ENCODE results near the gene CAVIN3. TPM values are rescaled to one million over a fixed set of nuclear protein-coding genes. Genes with fewer than 3 reads are reported as not detected.
"Not testable (repeated sequence)": the region's sequence is repeated elsewhere in the genome, so short reads cannot be mapped to it uniquely, and the experiment has no call there.

CAVIN3 gene
- total RNA-seq, 1 experiment from 2014 or later: 59.5 TPM

DNA sequence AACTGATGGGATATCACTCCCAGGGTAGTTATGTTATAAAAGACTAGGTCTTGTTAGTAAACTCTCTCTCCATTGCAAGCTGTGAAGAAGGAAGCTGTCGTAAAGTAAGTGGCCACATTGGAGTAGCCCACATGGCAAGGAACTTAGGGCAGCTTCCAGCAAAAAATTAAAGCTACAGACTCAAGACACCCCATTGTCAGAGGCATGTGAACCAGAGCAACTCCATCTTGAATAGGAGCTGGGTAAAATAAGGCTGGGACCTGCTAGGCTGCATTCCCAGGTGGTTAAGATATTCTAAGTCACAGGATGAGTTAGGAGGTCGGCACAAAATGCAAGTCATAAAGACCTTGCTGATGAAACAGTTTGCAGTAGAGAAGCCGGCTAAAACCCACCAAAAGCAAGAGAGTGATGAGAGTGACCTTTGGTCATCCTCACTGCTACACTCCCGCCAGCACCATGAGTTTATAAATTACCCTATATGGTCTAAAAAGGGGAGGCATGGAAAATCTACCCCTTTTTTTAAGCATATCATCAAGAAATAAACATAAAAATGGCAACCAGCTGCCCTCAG lies 36.8 kb downstream of the CAVIN3 start:
- no peak for DNase-seq (ENCODE audit: low spot score)
- in situ Hi-C loops (cut with HindIII; ENCODE audit: low sequenced_read_pairs): no loop called here

DNA sequence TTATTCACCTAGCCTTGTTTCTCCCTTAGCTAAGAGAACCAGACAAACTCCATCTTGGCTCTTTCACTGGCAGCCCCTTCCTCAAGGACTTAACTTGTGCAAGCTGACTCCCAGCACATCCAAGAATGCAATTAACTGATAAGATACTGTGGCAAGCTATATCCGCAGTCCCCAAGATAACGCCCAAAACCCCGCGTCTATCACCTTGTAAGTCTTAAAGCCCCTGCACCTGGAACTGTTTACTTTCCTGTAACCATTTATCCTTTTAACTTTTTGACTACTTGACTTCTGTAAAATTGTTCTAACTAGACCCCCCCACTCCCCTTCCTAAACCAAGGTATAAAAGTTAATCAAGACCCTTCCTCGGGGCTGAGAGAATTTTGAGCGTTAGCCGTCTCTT lies 39.5 kb downstream of the CAVIN3 start:
- in situ Hi-C loops (cut with HindIII; ENCODE audit: low sequenced_read_pairs); DNase-seq (ENCODE audit: low spot score): not testable (repeated sequence)

DNA sequence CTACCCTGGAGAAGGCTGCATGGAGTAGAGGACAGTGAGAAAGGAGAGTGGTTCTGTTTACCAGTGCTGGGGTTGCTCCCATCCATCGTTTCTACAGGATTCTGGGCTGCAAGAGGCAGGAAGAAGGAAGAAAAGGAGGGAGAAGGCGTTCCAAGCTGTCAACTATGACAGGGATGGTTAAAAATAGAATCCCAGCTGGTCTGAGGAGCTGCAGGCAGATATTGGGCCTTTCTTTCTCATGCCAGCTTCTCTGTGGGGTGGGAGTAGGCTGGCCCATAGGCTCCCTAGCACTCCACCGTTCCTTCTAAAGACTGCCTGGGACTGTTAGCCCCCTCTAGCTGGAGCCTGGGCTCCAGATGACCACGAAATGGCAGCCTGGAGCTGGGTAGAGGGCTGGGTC lies 47.1 kb downstream of the CAVIN3 start:
- peak; percentile 95 for DNase-seq (ENCODE audit: low spot score)
- in situ Hi-C loops (cut with HindIII; ENCODE audit: low sequenced_read_pairs): no loop called here

DNA sequence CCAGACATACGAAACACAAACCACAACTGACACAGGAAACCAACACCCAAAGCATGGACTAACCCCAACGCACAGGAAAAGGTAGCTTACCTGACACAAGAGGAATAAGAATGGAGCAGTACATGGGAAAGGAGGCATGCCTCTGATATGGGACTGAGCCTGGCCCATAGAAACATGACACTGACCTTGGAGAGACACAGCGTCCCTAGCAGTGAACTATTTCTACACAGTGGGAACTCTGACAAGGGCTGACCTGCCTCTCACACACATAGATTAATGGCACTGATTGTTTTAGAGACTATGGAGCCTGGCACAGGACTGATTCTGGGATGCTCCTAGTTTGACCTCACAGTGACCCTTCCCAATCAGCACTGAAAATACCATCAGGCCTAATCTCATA lies 48.7 kb downstream of the CAVIN3 start:
- DNase-seq (ENCODE audit: low spot score): no peak
- in situ Hi-C loops (cut with HindIII; ENCODE audit: low sequenced_read_pairs): no loop called here

DNA sequence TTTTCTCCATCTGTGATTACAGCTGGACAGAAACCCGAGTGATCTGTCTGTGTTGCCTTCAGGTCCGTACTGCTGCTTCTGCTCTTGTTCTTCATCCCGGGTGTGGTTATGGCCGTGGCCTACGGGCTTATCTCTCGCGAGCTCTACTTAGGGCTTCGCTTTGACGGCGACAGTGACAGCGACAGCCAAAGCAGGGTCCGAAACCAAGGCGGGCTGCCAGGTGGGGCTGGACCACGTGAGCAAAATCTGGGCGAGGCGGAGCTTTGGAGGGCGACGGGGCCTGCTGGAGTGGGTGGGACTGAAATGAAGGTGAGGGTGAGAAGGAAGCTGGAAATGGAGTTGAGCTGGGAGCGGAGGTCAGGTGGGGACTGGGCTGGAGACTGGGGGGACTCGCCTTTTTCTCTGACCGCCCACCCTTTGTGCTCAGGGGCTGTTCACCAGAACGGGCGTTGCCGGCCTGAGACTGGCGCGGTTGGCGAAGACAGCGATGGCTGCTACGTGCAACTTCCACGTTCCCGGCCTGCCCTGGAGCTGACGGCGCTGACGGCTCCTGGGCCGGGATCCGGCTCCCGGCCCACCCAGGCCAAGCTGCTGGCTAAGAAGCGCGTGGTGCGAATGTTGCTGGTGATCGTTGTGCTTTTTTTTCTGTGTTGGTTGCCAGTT lies 49.6 kb downstream of the CAVIN3 start:
- no peak for DNase-seq (ENCODE audit: low spot score)
- in situ Hi-C loops (cut with HindIII; ENCODE audit: low sequenced_read_pairs): no loop called here

- no peak for DNase-seq (ENCODE audit: low spot score)
- in situ Hi-C loops (cut with HindIII; ENCODE audit: low sequenced_read_pairs): no loop called here
These were observed 50.3 kb downstream of the CAVIN3 start for GRCh38 chr11:6269994-6270393.

Other genes starting within 250 kb of the CAVIN3 start
- not detected in 2 replicates for gene OR56B4, start 212.8 kb downstream of the CAVIN3 start, total RNA-seq (2014; rRNA removed; shearing (Covaris generic))
- gene OR52B2, start 150.2 kb downstream of the CAVIN3 start, total RNA-seq (2014; rRNA removed; shearing (Covaris generic)): not detected in 2 replicates
- not detected in 2 replicates for gene OR52W1, start 121.3 kb downstream of the CAVIN3 start, total RNA-seq (2014; rRNA removed; shearing (Covaris generic))
- gene C11orf42, start 114.9 kb downstream of the CAVIN3 start, total RNA-seq (2014; rRNA removed; shearing (Covaris generic)): not detected in 2 replicates
- 16.1 and 38.0 TPM in 2 replicates for gene FHIP1B, start 85.9 kb downstream of the CAVIN3 start, total RNA-seq (2014; rRNA removed; shearing (Covaris generic))
- not detected in 2 replicates for gene CNGA4, start 81.4 kb downstream of the CAVIN3 start, total RNA-seq (2014; rRNA removed; shearing (Covaris generic))
- not detected in 2 replicates for gene CCKBR, start 60.7 kb downstream of the CAVIN3 start, total RNA-seq (2014; rRNA removed; shearing (Covaris generic))
- gene SMPD1, start 70.0 kb upstream of the CAVIN3 start, total RNA-seq (2014; rRNA removed; shearing (Covaris generic)): 7.3 and 14.1 TPM in 2 replicates
- gene APBB1, start 98.6 kb upstream of the CAVIN3 start, total RNA-seq (2014; rRNA removed; shearing (Covaris generic)): 41.4 and 44.6 TPM in 2 replicates
- gene HPX, start 120.5 kb upstream of the CAVIN3 start, total RNA-seq (2014; rRNA removed; shearing (Covaris generic)): not detected in 2 replicates
- 18.1 and 48.8 TPM in 2 replicates for gene TRIM3, start 153.4 kb upstream of the CAVIN3 start, total RNA-seq (2014; rRNA removed; shearing (Covaris generic))
- gene ARFIP2, start 160.8 kb upstream of the CAVIN3 start, total RNA-seq (2014; rRNA removed; shearing (Covaris generic)): 56.7 and 72.5 TPM in 2 replicates
- gene TIMM10B, start 161.0 kb upstream of the CAVIN3 start, total RNA-seq (2014; rRNA removed; shearing (Covaris generic)): 37.4 and 56.5 TPM in 2 replicates
- gene DNHD1, start 176.8 kb upstream of the CAVIN3 start, total RNA-seq (2014; rRNA removed; shearing (Covaris generic)): 2.0 and 2.5 TPM in 2 replicates

Data from G401 (cell line).